HG03354 (cell line): Measurements from ENCODE around the gene MCCC2.
"Not testable (repeated sequence)": the region's sequence is repeated elsewhere in the genome, so short reads cannot be mapped to it uniquely, and the experiment has no call there.

ENCODE experiments used
- ATAC-seq: cut with Tn5 transposase; IDR thresholded peaks from one replicate; pipeline ENCODE4 v1.9.1; 2021; ENCODE audit warnings: mild to moderate bottlenecking; ENCODE audit not compliant: unreplicated experiment, poor library complexity, severe bottlenecking

MCCC2 gene

DNA sequence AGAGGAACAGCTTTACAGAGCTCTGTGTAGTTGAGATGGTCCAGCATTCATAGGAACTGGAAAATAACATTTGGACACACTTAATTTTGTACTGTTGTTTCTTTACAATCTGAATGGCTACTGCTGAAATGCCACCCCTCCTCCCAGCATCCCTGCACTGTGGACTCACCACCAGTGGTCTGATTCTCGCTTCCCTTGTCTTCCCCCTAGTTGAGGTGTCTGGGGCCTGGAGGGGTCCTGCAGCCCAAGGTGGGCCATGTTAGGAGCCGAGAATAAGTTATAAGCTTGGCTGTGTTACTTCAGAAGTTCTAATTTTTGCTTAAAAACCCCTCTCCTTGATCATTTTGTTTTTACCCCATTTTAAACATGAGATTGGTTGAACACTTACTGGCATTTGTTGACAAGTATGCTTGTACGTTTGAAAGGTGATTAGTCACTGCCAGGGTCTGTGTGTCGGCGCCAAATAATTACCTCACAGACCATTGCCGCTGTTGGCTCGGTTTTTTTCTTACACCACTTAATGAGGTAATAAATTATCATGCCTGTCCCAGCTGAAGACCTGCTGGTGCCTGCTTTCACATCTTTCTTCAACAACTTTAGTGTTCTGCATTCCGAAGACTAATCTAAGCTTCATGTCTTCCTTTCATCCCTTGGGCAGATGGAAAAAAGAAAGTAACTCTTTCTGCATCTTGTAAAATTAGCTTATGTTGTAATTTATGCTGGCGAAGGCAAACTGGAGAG, 65.8 kb downstream of the MCCC2 start:
- no peak for ATAC-seq

DNA sequence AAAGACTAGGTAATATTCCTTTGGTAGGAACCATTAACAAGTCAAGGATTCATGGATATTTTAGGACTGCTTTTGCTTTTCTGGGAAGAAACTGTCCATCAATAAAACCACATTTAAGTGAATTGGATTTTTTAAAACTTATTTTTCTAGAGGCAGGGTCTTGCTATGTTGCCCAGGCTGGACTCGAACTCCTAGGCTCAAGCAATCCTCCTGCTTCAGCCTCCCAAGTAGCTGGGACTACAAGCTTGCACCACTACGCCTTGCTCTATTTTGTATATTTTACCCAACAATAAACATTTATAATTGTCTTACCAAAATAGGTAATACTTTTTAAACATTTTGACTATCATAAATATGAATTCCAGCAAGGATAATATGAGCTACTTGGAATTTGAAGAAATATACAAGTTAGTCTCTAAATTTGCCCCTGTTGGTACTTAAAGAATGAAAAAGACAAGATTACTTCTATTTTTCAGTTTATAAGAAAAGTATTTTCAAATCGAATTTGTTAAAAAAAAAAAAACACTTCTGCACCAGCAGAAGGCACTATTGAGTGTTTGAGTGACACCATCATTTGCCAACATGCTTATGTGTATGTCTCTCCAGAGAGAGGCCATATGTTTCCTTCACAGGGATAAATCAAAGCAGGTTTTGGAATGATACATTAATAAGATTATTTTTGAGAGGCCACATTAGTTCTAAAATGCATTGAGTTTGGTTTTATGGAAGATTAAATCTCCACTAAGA, 71.9 kb downstream of the MCCC2 start:
- no peak for ATAC-seq

DNA sequence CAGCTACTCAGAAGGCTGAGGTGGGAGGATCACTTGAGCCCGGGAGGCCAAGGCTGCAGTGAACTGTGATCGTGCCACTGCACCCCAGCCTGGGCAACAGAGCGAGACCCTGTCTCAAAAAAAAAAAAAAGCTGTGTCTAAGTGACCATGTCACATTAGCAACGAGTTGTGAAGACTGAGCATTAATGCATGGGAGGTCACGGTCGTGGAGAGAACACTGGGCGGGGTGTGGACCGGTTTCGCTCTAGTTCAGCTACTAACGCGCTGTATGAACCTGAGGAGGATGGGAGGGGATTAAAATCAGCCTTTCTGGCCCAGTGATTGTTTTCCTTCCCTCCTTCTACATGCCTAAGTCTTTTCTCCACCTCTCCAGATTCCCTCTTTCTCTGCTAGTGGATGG, 75.2 kb downstream of the MCCC2 start:
- ATAC-seq: no peak

DNA sequence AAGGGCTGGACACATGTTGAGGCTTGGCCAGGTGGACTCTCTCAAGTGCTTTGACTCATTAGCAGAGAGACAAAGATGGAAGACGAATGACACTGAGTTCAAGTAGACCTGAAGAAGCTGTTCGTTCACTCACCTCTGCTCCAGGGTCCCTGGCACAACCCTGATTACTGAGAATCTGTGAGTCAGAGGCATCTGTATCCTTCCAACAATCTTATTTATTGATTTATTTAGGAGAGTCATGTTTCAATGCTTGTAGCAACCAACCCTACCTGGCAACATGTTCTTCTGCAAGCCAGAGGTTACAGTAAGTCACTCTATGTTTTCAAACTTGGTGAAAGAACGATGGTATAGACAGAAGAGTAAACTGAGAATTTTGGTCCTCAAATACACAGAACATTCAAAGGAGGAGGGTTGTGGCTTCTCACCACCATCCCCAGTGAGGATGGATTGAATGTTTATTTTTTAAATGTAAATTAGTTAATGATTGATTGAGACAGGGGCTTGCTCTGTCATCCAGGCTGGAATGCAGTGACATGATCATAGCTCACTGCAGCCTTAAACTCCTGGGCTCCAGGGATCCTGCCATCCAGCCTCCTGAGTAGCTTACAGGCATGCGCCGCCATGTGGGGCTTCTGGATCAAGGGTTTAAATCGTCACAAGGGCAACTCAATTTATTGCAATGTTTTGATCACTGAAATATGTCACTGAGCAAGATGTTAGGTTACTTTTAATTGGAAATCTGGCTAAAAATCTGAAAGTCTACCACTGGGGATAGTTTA, 76.2 kb downstream of the MCCC2 start:
- no peak for ATAC-seq

DNA sequence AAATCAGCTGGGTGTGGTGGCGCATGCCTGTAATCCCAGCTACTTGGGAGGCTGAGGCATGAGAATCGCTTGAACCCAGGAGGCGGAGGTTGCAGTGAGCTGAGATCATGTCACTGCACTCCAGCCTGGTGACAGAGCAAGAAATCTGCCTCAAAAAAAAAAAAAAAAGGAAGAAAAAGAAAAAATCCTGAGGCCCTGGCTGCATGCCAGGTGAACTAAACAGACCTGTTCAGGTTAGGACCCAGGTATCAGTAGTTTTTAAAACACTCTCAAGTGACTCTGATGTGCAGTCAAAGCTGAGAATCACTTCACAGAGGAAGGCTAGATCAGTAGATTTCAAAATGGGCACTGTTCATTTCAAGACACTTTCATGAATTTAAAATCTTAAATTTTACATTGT, 77.5 kb downstream of the MCCC2 start:
- ATAC-seq: not testable (repeated sequence)

DNA sequence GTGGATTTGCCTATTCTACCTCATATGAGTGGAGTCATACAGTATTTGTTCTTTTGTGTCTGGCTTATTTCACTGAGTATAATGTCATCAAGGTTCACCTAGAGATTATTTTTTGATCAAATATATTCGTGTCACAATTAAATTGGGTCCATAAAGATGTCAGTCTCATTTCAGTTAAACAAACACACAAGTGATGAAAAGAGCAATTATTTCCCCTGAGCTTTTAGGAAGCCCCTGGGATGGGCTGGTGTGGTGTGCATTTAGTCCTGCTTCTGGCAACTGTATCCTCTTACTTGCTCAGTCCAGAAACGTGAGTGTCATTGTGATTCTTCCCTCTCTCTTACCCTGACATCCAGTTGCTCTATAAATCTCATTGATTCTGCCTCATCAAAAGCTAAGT, 79.2 kb downstream of the MCCC2 start:
- ATAC-seq: no peak

DNA sequence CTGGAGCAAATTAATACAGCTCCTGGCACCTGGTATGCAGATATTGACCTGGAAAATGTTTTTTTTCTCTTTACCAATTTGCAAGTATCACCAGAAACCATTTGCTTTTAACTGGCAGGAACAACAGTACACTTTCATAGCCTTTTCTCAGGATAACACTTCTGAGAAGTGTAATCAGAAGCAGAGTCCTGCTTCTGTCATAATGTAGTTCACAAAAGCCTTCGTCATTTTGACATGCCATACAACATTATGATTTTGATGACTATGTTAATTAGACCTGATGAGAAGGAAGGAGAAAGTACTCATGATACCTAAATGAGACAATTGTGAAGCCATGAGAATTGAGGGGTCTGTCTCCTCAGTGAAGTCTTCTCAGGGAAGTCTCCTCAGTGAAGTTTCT, 90.8 kb downstream of the MCCC2 start:
- no peak for ATAC-seq

DNA sequence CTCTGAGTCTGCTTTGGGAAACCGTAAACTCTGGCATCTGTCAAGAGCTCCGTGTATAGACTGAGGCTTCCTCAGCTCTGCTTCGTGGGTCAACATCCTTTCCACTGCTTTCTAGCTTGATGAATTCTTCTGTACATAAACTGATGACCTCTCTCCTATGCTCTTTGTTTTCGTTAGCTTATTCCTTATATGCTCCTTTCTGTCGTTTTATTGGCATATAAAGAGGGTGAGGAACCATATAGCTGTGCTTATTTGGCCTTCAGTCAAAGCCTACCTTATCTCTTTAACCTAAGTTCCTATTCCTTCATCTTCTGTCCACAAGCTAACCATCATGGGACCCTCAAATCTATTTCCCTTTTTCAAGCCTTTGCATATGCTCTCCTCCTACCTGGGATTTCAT, 92.6 kb downstream of the MCCC2 start:
- ATAC-seq: no peak

DNA sequence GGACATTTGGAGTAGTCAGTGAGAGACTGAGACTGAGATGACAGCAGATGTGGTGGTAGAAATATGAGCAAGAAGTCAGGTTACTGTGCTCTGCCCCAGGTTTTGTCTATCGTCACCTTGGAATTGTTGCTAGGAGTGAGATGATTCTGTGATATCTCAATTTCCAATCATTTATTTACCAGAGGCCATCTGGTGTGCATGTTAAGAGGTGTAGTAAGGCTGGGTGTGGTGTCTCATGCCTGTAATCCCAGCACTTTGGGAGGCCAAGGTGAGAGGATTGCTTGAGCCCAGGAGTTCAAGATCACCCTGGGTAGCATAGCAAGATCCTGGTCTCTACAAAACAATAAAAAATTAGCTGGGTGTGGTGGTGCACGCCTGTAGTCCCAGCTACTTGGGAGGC, 93.4 kb downstream of the MCCC2 start:
- no peak for ATAC-seq

DNA sequence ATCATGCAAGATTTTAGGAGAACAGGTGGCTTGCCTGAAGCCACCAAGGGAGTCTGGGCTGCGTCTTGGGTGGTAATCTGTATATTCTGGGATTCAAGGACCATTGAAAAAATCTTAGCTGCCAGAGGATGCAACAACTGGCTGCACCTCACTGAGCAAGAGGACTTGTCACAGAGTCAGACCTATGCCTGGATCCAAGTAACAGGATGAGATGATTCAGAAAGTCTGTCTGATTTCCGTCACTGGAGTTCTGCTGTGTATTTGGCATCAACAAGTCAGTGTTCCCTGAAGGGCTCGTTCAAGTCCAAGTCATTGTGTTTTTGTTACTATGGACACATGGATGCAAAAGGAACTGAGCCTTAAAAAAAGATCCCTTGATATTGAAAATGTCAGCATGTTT, 94.2 kb downstream of the MCCC2 start:
- no peak for ATAC-seq

DNA sequence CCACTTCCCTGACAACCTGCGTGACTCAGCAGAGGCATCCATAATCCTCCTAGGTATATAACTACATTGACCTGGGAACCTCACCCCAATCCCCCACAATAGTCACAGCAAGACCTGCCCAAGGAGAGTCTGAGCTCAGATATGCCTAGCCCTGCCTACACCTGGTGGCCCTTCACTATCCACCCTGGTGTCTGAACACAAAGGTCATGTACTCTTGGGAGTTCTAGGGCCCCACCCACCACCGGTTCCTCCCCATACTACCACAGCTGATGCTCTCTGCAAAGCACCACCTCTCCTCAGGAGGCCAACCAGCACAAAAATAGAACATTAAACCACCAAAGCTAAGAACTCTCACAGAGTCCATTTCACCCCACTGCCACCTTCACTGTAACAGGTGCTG, 97.2 kb downstream of the MCCC2 start:
- ATAC-seq: no peak

DNA sequence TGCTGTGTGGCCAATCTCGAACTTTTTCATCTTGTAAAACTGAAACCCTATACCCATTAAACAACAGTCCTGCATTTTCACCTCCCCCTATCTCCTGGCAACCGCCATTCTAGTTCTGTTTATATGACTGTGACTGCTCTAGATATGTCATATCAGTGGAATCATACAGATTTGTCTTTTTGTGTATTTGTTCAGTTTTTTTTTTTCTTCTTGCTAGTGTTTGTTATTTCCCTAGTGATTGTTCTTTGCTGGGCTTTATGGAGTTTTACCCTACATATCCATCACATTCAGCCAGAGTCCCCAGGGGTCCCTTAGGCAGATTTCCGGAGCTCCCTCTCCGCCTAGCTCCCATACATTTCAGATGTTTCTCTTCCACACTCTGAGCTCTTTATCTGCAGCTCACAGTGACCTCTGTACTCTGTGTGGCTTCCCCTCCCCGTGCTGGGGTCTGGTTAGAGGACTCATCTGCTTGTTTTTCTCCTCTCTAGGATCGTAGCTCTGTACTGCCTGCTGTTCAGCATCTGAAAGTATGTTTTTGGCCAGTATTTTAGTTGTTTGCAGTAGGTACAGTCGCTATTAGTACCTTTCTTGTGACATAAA, 106.8 kb downstream of the MCCC2 start:
- no peak for ATAC-seq

DNA sequence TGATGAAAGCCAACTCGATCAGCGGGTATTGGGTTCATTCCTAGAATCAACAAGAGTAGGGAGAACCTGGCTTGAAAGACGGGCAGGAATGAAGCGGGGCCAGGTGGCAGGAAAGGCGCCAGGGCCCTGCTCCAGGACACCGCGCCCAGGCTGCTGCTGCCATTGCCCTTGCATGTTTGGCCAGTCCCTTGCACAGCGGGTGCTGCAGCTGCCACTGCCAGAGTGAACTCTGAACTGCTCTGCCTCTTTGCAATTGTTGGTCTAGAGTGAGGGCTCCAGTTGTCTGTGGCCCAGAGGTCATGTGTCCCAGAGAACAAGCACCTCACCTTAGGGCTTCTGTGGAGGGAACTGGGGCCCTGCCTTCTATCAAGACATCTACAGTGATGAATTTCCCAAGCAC, 107.9 kb downstream of the MCCC2 start:
- no peak for ATAC-seq

DNA sequence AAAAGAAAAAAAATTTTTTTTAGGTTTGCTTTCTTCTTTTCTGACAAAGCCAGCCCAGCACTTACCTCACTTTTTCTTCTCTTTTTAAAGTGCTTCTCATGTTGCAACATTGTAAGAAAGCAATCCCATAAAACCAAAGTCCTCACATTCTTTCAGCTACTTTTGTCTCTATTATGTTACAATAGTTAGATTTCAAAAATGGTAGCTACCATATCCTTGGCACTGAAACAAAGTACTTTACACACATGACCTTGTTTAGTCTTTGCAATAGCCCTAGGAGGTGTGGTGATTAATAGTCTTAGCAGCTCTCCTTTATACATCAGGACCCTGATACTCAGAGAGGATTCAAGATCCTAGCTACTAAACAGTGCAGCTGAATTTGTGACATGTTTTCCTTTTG, 108.5 kb downstream of the MCCC2 start:
- ATAC-seq: no peak

DNA sequence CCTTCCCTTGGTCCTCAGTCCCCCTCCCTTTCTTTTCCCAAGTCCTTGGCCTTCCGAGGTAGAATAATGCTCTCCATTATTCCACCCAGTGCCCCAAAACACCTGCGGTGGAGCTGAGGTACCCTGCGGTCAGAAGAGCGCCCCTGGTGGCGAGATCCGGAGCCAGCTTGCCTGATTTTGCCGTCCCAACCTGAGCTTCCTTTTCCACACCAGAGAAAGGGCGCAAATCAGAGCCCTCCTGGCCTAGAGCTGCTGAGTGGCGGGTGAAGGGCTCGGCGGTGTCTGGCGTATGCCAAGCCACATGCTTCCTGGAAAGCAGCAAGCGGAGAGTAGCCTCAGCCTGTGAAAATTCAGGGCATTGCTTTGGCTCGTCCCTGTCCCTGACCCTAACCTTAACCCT, 110.8 kb downstream of the MCCC2 start:
- no peak for ATAC-seq

DNA sequence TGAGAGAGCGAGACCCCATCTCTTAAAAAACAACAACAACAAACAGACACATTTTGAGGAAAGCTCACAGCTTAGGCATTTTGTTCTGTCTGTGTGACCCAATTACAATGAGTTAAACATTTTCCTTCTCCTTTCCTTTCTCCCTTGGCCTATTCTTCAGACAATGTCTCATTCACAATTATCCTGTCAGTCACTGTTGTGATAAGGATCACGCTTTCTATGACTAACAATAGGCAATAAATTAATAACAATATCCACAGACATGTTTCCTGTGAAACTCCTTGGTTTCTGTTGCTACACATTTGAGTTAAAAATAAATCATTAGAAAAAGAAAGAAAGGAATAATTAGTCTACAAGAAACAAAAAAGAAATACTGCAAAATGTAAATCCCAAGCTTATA, 112.1 kb downstream of the MCCC2 start:
- no peak for ATAC-seq

DNA sequence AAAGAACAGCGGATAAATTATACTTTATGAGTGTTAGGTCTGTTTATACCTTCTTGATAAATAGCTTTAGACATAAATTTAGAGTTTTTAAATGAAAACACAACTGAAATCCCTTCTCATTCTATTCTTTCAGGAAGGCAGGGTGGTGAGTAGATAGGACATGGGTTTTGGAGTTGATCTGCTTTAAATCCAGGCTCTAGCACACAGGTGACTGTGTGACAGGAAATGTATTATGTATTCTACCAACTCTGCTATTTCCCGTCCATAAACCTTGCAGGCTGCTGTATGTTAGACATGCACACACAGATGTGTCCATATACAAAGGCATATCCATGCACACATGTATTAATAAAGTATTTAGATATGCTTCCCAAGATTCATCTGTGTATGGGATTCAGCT, 112.6 kb downstream of the MCCC2 start:
- no peak for ATAC-seq

DNA sequence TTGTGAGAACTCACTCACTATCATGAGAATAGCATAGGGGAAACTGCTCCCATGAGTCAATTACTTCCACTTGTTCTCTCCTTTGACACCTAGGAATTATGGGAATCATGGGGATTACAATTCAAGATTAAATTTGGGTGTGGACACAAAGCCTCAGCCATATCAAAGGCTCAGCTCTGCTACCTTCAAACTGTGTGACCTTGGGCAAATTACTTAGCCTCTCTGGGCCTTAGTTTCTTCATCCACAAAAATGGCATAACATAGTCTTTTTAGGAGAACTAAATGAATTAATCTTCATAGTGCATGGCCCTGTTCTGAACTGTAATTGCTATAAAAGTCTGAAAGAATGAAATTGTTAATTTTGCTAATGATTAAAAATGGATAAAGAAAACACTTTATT, 113.7 kb downstream of the MCCC2 start:
- no peak for ATAC-seq

DNA sequence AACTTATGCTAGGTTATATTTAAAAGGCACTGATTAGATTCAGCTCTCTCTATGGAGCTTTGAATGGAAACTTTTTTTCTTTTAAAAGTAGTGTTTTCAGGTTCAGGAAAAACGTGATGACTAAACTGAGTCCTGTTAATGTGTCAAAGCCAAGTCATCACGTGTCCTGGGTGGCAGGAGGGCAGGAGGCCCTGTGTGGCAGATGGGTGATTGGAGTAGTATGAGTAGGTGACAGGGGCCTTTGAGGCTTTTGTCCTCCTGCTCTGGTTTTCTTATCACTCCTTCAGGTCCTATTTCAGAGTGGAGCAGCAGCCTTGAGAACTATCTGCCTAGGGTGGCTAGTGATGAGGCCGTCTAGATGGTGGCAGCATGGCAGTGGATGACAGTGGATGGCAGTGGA, 114.3 kb downstream of the MCCC2 start:
- ATAC-seq: no peak

DNA sequence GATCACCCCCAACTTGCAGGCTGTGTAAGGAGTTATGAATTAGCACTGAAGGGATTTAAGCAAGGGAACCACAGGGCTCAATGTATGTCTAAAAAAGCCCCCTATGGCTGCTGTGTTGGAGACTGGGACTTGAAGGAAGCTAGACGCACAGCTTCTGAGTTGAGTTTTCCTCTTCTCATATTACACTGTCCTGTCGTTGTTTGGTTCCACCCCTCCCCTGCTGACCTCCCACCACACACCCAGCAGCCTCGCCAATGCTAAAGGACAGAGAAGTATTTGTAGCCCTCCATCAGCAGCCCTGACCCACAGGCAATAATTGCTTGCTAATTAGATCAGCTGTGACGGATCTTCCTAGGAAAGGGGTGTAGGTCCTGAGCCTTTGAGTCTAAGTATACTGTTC, 116.8 kb downstream of the MCCC2 start:
- ATAC-seq: no peak
